CD4-positive, CD25-positive, alpha-beta regulatory T cell (primary cell): ENCODE measurements around the gene SOCS6. TPM values are rescaled to one million over a fixed set of nuclear protein-coding genes. Genes with fewer than 3 reads are reported as not detected.

Experiments
- ATAC-seq, 2 donors: fragments of 150-1000 bp; cut with Tn5 transposase; one replicate each; pipeline ENCODE4 v1.10.0; 2021; ENCODE audit warnings: low read depth in 2 of 2, moderate number of reproducible peaks in 2 of 2, moderate library complexity in 1 of 2
- DNase-seq, 3 donors: peaks; one replicate each; pipeline versions ENCODE4 v3.0.0 to v3.0.0-alpha.2; 2012 to 2022; ENCODE audit warnings: mixed read lengths in 1 of 3
- H3K27ac ChIP-seq: one replicate; pipeline ENCODE4 v1.7.0; 2013; ENCODE audit warnings: mild to moderate bottlenecking, low read length; ENCODE audit not compliant: insufficient read depth, poor library complexity, severe bottlenecking
- H3K27me3 ChIP-seq: one replicate; pipeline ENCODE4 v1.7.0; 2013; ENCODE audit warnings: low read length; ENCODE audit not compliant: control insufficient read depth, insufficient read depth
- H3K36me3 ChIP-seq: one replicate; pipeline ENCODE4 v1.7.0; 2013; ENCODE audit warnings: mild to moderate bottlenecking, low read length, moderate library complexity; ENCODE audit not compliant: control insufficient read depth, insufficient read depth
- H3K4me1 ChIP-seq: 2 replicates; pipeline ENCODE4 v1.7.0; 2013; ENCODE audit warnings: mild to moderate bottlenecking, low read length; ENCODE audit not compliant: insufficient read depth, control insufficient read depth, poor library complexity, severe bottlenecking
- H3K4me3 ChIP-seq: one replicate; pipeline ENCODE4 v1.7.0; 2013; ENCODE audit warnings: low read depth, mild to moderate bottlenecking, low read length, moderate library complexity
- H3K9me3 ChIP-seq, 2 experiments: 1 replicate in 1 of 2; 2 replicates in 1 of 2; pipeline ENCODE4 v1.7.0; 2013; ENCODE audit warnings: low read length in 2 of 2, mild to moderate bottlenecking in 1 of 2, moderate library complexity in 1 of 2; ENCODE audit not compliant: control insufficient read depth in 2 of 2
- H3K27ac Mint-ChIP-seq, 3 donors: one replicate each; pipeline ENCODE4 v1.8.0; 2020 to 2022; ENCODE audit warnings: mild to moderate bottlenecking in 3 of 3, mixed read lengths in 3 of 3, moderate library complexity in 2 of 3
- H3K27me3 Mint-ChIP-seq: one replicate; pipeline ENCODE4 v1.8.0; 2022; ENCODE audit warnings: mild to moderate bottlenecking, mixed read lengths
- H3K36me3 Mint-ChIP-seq: one replicate; pipeline ENCODE4 v1.8.0; 2020; ENCODE audit warnings: mixed read lengths
- H3K4me1 Mint-ChIP-seq, 4 donors: one replicate each; pipeline ENCODE4 v1.8.0; 2020 to 2022; ENCODE audit warnings: mixed read lengths in 4 of 4, mild to moderate bottlenecking in 1 of 4
- H3K4me3 Mint-ChIP-seq, 4 donors: one replicate each; pipeline ENCODE4 v1.8.0; 2020 to 2022; ENCODE audit warnings: mild to moderate bottlenecking in 4 of 4, mixed read lengths in 4 of 4, moderate library complexity in 3 of 4
- H3K9me3 Mint-ChIP-seq, 7 donors: one replicate each; pipeline ENCODE4 v1.8.0; 2020 to 2022; ENCODE audit warnings: mixed read lengths in 7 of 7, mild to moderate bottlenecking in 3 of 7, moderate library complexity in 2 of 7
- polyA plus RNA-seq, 4 donors: library from polyadenylated mRNA; unstranded; fragments of 300-500 nt; fragmentation: Illumina TruSeq; gene quantifications; one replicate each; pipeline ENCODE4 v1.2.3, GENCODE V29; 2021
- total RNA-seq: library from RNA; stranded (reverse); gene quantifications from one replicate; pipeline ENCODE4 v1.2.3, GENCODE V29; 2022

SOCS6 gene
- total and polyA plus RNA-seq, 5 donors from 2014 or later = 0.07 to 0.39 (median 0.26) TPM; not detected in 1

DNA sequence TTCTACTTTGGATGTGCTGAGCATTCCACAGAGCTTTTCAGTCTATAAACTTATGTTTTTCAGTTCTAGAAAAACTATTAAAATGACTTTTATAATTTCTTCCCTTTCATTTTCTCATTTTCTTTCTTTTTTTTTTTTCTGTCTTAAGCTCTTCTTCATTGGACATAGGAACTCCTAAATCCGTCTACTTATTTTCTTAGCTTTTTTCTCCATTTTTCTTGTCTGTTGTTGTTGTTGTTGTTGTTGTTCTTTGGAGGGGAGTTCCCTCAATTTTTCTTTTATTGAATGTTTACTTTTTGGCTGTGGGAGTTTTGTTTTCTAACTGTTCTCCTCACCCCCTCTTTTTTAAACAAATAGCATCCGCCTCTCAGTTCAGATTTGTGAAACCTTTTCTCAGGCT is 7.9 kb downstream of the SOCS6 start:
- no peaks in the 10 kb centered on the region for H3K4me1 ChIP-seq
- Mint-ChIP-seq H3K27me3 (peaks cover 19% of the 10 kb centered on the region), H3K27ac (no peak overlapping the region)

DNA sequence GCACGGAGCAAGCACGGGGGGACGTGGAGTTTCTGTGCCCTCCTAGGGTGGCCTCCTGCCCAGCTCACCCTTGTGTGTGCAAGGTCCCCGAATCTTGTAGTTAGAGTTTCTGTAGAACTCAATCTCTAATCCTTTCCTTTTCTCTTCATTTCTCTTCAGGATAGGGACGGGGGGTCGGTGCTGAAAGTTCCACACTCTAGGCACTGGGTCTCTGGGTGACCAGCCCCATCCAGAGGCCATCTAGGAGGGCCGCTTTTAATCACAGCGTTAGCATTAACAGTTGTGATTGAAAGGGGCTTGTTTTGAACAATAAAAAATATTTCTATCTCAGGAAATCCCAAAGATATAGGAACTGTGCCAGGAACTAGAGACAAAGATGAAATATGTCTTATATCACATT is 10.5 kb downstream of the SOCS6 start:
- no peaks in the 10 kb centered on the region for H3K36me3 Mint-ChIP-seq
- H3K27me3 ChIP-seq = no peaks in the 10 kb centered on the region

More for the DNA sequence above, 7.9 kb downstream of the SOCS6 start:
- no peak overlapping the region for H3K27ac ChIP-seq
- no peaks in the 10 kb centered on the region for H3K36me3 ChIP-seq
- no peak overlapping the region for H3K4me3 Mint-ChIP-seq
- DNase-seq (no peak), ATAC-seq (no peak)
- no peaks in the 10 kb centered on the region for H3K9me3 Mint-ChIP-seq
- H3K36me3 Mint-ChIP-seq = no peaks in the 10 kb centered on the region
- no peaks in the 10 kb centered on the region for H3K4me1 Mint-ChIP-seq
- peaks cover 6% of the 10 kb centered on the region for H3K27me3 ChIP-seq
- no peak overlapping the region for H3K4me3 ChIP-seq
- H3K9me3 ChIP-seq = no peaks in the 10 kb centered on the region

DNA sequence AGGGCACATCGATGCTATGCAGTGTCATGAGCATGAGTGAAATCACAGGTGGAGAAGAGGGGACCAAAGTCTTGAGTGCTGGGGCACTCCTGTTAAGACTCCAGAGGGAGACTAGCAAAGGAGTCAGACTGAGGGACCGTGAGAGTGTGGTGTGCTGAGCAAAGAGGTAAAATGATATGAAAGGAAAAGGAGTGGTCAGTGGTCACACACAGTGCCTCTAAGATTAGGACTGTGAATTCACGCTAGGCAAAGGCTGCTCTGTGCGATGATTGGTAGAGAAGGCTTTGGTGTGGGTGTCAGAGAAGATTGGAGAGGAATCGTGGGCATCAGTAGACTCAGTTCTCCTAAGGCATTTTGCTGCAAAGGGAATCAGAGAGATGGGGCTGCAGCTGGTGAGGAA is 12.8 kb downstream of the SOCS6 start:
- DNase-seq (no peak), ATAC-seq (peak in 1 of 2 donors; percentile 16)
- Histone ChIP-seq H3K36me3 (no peaks in the 10 kb centered on the region), H3K9me3 (no peaks in the 10 kb centered on the region), H3K4me1 (no peaks in the 10 kb centered on the region), H3K27me3 (no peaks in the 10 kb centered on the region), H3K27ac (no peak overlapping the region), H3K4me3 (no peak overlapping the region)
- H3K27ac Mint-ChIP-seq = no peak overlapping the region
- no peaks in the 10 kb centered on the region for H3K9me3 Mint-ChIP-seq
- H3K27me3 Mint-ChIP-seq = peaks cover 4% of the 10 kb centered on the region
- H3K36me3 Mint-ChIP-seq = no peaks in the 10 kb centered on the region
- H3K4me1 Mint-ChIP-seq = no peaks in the 10 kb centered on the region
- H3K4me3 Mint-ChIP-seq = no peak overlapping the region

More for the DNA sequence above, 10.5 kb downstream of the SOCS6 start:
- Mint-ChIP-seq H3K9me3 (no peaks in the 10 kb centered on the region), H3K27ac (no peak overlapping the region), H3K4me1 (no peaks in the 10 kb centered on the region), H3K27me3 (peaks cover 4% of the 10 kb centered on the region), H3K4me3 (no peak overlapping the region)
- DNase-seq (no peak), ATAC-seq (no peak)
- Histone ChIP-seq H3K9me3 (no peaks in the 10 kb centered on the region), H3K27ac (no peak overlapping the region), H3K4me1 (no peaks in the 10 kb centered on the region), H3K4me3 (no peak overlapping the region), H3K36me3 (no peaks in the 10 kb centered on the region)

DNA sequence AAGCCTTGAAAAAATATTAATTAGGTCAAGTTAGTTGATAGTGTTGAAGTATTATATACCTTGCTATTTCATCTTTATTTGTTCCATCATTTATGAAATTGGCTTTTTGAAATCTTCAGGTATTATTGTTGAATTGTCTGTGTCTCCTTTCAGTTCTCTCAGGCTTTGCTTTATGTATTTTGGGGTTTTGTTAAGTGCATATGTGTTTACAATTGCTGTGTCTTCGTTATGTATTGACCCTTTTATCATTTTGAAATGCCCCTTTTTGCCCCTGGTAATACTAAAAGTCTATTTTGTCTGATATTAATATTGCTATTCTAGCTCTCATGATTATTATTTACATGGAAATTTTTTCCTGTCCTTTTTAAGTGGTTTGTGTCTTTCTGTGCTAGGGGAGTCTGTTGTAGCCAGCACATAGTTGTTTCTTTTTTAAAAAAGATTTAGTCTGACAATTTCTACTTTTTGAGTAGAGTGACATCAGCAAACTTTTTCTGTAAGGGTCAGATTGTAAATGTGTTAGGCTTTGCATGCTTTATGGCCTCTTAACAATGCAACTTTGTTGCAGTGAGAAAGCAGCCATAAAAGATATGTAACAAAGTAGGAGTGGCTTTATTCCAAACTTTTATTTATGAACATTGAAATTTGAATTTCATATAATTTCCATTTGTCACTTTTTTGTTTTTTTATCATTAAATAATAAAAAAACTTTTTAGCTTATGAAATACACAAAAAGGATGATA is 19.9 kb downstream of the SOCS6 start:
- Mint-ChIP-seq H3K27me3 (peaks cover 8% of the 10 kb centered on the region), H3K9me3 (peaks cover 0 to 4% (median 3%) of the 10 kb centered on the region in 7 donors), H3K27ac (no peak overlapping the region), H3K36me3 (no peaks in the 10 kb centered on the region), H3K4me1 (no peaks in the 10 kb centered on the region), H3K4me3 (no peak overlapping the region)
- Histone ChIP-seq H3K27ac (no peak overlapping the region), H3K36me3 (no peaks in the 10 kb centered on the region), H3K9me3 (peaks cover 4 to 5% of the 10 kb centered on the region in 2 experiments), H3K4me1 (no peaks in the 10 kb centered on the region), H3K27me3 (no peaks in the 10 kb centered on the region), H3K4me3 (no peak overlapping the region)
- no peak for ATAC-seq
- DNase-seq = no peak

DNA sequence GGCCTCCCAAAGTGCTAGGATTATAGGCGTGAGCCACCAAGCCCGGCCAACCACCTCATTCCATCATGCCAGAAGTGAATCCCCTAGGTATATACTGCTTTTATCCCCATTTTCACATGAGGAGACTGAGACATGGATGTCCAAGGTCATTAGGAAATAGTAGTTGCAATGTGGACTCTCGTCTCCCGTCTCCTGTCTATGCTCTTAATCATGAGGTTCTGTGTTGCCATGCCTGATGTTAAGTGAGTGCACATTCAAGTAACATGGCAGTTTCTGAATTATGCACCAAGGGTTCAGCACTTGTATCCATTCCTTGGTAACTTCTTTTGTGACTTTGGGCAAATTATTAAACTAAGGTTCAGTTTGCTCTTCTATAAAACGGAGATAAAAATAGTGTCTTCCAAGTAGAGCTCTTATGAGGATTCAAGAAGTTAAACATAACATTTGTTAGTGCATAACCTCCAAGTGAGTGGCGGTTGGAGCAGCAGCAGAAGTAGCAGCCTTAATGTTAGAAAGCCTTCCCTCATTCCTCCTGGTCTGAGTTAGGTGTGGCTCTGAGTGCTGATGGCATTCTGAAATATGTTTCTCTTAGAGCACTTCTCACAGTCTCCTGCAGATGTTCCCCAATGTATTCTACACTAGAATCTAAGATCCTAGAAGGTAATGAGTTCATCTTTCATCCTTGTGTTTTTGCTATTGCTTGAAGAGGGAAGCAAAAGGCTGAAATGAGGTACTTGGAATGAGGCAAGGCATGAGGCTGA is 21.9 kb downstream of the SOCS6 start:
- no peak overlapping the region for H3K27ac Mint-ChIP-seq

DNA sequence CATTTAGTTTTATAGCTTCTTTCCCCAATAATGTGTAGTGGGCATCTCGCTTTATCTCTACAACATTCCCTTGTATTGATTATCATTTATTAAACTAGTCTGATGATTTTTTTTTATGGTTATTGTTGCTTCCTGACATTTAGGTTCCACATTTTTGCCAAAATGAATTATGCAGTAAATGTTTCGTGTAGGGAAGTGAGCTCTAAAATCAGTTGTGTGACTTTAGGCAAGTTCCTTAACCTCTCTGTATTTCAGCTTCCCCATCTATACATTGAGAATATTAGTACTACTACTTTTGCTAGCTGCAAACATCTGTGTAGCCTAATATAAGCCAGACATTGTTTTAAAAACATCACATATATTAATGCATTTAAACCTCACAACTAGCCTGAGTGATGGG is 22.9 kb downstream of the SOCS6 start:
- H3K9me3 Mint-ChIP-seq = peaks cover 0 to 4% (median 3%) of the 10 kb centered on the region in 7 donors
- H3K27me3 Mint-ChIP-seq = peaks cover 4% of the 10 kb centered on the region
- no peak overlapping the region for H3K27ac Mint-ChIP-seq
- Histone ChIP-seq H3K4me3 (no peak overlapping the region), H3K27me3 (no peaks in the 10 kb centered on the region), H3K9me3 (peaks cover 4 to 5% of the 10 kb centered on the region in 2 experiments), H3K4me1 (no peaks in the 10 kb centered on the region), H3K36me3 (no peaks in the 10 kb centered on the region), H3K27ac (no peak overlapping the region)
- ATAC-seq (no peak), DNase-seq (no peak)
- H3K4me3 Mint-ChIP-seq = no peak overlapping the region
- no peaks in the 10 kb centered on the region for H3K36me3 Mint-ChIP-seq
- no peaks in the 10 kb centered on the region for H3K4me1 Mint-ChIP-seq

More for the DNA sequence above, 21.9 kb downstream of the SOCS6 start:
- Mint-ChIP-seq H3K4me1 (no peaks in the 10 kb centered on the region), H3K9me3 (peaks cover 0 to 4% (median 3%) of the 10 kb centered on the region in 7 donors), H3K27me3 (peaks cover 8% of the 10 kb centered on the region), H3K36me3 (no peaks in the 10 kb centered on the region), H3K4me3 (no peak overlapping the region)
- no peaks in the 10 kb centered on the region for H3K36me3 ChIP-seq
- H3K27me3 ChIP-seq = no peaks in the 10 kb centered on the region
- H3K4me3 ChIP-seq = no peak overlapping the region
- no peak for ATAC-seq
- H3K27ac ChIP-seq = no peak overlapping the region
- no peaks in the 10 kb centered on the region for H3K4me1 ChIP-seq
- peaks cover 4 to 5% of the 10 kb centered on the region in 2 experiments for H3K9me3 ChIP-seq
- no peak for DNase-seq

DNA sequence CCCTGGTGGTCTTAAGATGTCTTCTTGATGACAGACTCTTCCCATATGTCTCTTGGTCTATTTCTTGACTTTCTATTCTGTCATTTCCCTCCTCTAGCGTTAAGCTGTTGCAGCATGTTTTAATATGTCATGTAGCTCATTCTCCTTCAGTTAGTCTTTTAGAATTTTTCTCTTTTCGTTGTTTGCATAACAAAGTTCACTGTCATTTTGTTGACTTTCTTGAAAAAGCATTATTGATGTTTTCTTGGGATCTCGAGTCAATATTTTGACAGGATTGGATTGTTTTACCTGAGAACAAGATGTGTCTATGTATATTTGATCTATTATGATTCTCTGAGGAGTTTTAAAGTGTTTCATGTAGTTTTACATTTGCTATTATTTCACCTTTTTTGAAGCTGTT is 24.8 kb downstream of the SOCS6 start:
- Histone ChIP-seq H3K27me3 (no peaks in the 10 kb centered on the region), H3K9me3 (peaks cover 2% of the 10 kb centered on the region in 2 experiments), H3K36me3 (no peaks in the 10 kb centered on the region), H3K4me3 (no peak overlapping the region), H3K4me1 (no peaks in the 10 kb centered on the region), H3K27ac (no peak overlapping the region)
- Mint-ChIP-seq H3K9me3 (peaks cover 0 to 4% (median 2%) of the 10 kb centered on the region in 7 donors), H3K4me1 (no peaks in the 10 kb centered on the region), H3K4me3 (no peak overlapping the region), H3K27me3 (peaks cover 4% of the 10 kb centered on the region), H3K27ac (no peak overlapping the region), H3K36me3 (no peaks in the 10 kb centered on the region)
- DNase-seq = no peak
- no peak for ATAC-seq
